ENCODE data around the gene SFMBT2. TPM values are rescaled to one million over a fixed set of nuclear protein-coding genes. Genes with fewer than 3 reads are reported as not detected.
"Not testable (repeated sequence)": the region's sequence is repeated elsewhere in the genome, so short reads cannot be mapped to it uniquely, and the experiment has no call there.

SFMBT2 gene
- total RNA-seq, 1 experiment from 2014 or later = not detected

GRCh38 chr10:7407368-7408290 is 3.2 kb downstream of the SFMBT2 start:
- in situ Hi-C loops (cut with HindIII; ENCODE audit: low sequenced_read_pairs) = no loop called here
- no peak for DNase-seq (ENCODE audit: low spot score)

- DNase-seq (ENCODE audit: low spot score) = no peak
- in situ Hi-C loops (cut with HindIII; ENCODE audit: low sequenced_read_pairs) = no loop called here
These were observed 4.0 kb downstream of the SFMBT2 start for GRCh38 chr10:7406712-7407333.

DNA sequence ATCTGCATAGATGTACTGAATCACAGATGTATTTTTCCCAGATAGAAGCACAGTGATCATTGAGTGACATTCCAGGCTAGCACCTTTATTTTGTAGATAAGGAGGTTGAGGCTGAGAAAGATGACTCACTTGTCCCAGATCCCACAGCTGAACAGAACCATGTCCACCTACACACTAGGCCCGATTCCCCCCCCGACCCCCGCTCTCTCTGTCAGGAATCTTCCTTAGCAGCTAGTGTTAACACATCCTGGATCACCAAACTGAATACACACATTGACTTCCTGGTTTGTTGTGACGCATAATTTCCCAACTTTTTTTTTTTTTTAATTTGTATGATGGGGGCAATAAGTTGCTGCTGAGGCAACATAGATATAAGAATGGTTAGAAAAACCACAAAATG is 5.2 kb downstream of the SFMBT2 start:
- no peak for DNase-seq (ENCODE audit: low spot score)

GRCh38 chr10:7403620-7404019 is 7.2 kb downstream of the SFMBT2 start:
- no peak for DNase-seq (ENCODE audit: low spot score)
- in situ Hi-C loops (cut with HindIII; ENCODE audit: low sequenced_read_pairs) = no loop called here

More for the DNA sequence above, 5.2 kb downstream of the SFMBT2 start:
- in situ Hi-C loops (cut with HindIII; ENCODE audit: low sequenced_read_pairs) = no loop called here

- no peak for DNase-seq (ENCODE audit: low spot score)
- in situ Hi-C loops (cut with HindIII; ENCODE audit: low sequenced_read_pairs) = no loop called here
These were observed 9.1 kb downstream of the SFMBT2 start for GRCh38 chr10:7401782-7402181.

DNA sequence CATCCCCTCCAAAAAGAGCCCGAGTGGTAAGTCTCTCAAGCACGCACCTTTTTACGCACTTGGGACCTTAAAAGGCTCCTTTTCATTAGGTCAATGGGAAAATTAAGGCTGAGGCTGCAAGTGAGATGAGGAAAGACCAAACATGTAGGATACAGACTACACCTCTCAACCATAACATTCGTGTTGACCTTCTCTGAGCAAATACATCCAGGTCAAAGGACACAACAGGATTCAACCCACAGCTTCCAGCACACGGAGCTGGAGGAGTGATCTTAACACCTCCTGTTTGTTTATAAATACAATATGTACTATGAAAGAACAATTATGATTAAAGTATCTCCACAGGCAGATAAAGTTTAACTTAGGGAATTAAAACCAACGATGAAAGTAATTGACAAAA is 9.7 kb downstream of the SFMBT2 start:
- in situ Hi-C loops (cut with HindIII; ENCODE audit: low sequenced_read_pairs) = no loop called here
- DNase-seq (ENCODE audit: low spot score) = no peak

- in situ Hi-C loops (cut with HindIII; ENCODE audit: low sequenced_read_pairs) = no loop called here
- DNase-seq (ENCODE audit: low spot score) = no peak
These were observed 10.6 kb downstream of the SFMBT2 start for GRCh38 chr10:7400068-7400715.

GRCh38 chr10:7399533-7399932 is 11.3 kb downstream of the SFMBT2 start:
- in situ Hi-C loops (cut with HindIII; ENCODE audit: low sequenced_read_pairs) = no loop called here
- no peak for DNase-seq (ENCODE audit: low spot score)

- DNase-seq (ENCODE audit: low spot score) = no peak
- in situ Hi-C loops (cut with HindIII; ENCODE audit: low sequenced_read_pairs) = no loop called here
These were observed 13.5 kb downstream of the SFMBT2 start for GRCh38 chr10:7397049-7398035.

DNA sequence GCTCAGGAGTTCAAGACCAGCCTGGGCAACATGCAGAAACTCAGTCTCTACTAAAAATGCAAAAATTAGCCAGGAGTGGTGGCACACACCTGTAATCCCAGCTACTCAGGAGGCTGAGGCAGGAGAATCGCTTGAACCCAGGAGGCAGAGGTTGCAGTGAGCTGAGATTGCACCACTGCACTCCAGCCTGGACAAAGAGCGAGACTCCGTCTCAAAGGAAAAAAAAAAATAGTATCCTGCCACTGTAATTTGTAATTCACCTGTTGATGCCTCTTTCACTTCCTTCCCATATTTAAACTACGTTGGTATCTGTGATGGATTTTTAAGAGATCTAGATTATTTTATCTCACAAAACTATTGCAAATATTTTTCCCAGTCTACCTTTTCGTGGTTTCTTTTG is 18.5 kb downstream of the SFMBT2 start:
- DNase-seq (ENCODE audit: low spot score); in situ Hi-C loops (cut with HindIII; ENCODE audit: low sequenced_read_pairs): not testable (repeated sequence)

GRCh38 chr10:7391748-7392147 is 19.1 kb downstream of the SFMBT2 start:
- in situ Hi-C loops (cut with HindIII; ENCODE audit: low sequenced_read_pairs) = no loop called here

DNA sequence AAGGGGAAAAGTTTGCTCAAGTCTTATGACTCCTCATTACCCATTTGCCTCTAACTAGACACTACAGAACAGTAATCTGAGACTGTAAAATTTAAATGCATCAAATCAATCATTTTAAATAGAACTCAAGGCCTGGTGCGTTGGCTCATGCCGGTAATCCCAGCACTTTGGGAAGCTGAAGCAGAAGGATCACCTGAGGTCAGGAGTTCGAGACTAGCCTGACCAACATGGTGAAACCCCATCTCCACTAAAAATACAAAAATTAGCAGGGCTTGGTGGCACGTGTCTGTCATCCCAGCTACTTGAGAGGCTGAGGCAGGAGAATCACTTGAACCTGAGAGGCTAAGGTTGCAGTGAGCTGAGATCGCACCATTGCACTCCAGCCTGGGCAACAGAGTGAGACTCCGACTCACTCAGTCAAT is 20.1 kb downstream of the SFMBT2 start:
- in situ Hi-C loops (cut with HindIII; ENCODE audit: low sequenced_read_pairs) = not testable (repeated sequence)

More at GRCh38 chr10:7391748-7392147, 19.1 kb downstream of the SFMBT2 start:
- no peak for DNase-seq (ENCODE audit: low spot score)

DNA sequence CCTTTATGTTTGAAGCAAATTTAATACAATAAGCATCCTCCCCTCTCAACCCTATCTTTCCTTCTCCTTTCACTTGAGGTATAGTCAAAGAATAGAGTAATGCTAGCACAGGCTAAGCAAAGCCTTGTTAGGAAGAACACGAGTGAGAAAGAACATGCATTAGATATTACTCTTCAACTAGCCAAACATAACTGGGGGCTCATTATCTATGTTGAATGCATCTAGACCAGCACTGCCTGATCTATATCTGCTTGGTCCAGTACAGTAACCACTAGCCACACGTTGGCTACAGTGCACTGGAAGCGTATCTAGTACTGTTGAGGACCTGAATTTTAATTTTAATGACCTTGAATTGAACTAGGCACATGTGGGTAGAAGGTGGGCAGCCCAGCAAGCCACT is 21.0 kb downstream of the SFMBT2 start:
- in situ Hi-C loops (cut with HindIII; ENCODE audit: low sequenced_read_pairs) = no loop called here

More for the DNA sequence above, 20.1 kb downstream of the SFMBT2 start:
- not testable (repeated sequence) for DNase-seq (ENCODE audit: low spot score)

DNA sequence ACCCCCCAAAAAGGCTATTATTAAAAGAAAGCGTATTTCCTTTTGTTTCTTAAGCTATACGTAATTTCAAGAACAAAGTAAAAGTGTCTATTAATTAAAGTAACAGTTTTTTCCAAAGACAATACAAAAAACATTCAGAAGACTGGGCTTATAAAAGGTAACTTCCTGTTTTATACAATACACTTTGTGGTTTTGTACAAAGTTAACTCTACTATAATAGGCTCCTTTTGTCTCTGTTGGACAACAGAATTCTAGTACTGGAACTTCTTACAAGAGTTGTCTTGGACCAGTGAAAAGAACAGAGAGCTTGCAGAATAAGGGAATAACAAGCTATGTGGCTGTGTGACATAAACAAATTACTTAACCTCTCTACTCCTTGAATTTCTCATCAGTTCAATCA is 21.5 kb downstream of the SFMBT2 start:
- no peak for DNase-seq (ENCODE audit: low spot score)
- in situ Hi-C loops (cut with HindIII; ENCODE audit: low sequenced_read_pairs) = no loop called here

More for the DNA sequence above, 21.0 kb downstream of the SFMBT2 start:
- DNase-seq (ENCODE audit: low spot score) = no peak

DNA sequence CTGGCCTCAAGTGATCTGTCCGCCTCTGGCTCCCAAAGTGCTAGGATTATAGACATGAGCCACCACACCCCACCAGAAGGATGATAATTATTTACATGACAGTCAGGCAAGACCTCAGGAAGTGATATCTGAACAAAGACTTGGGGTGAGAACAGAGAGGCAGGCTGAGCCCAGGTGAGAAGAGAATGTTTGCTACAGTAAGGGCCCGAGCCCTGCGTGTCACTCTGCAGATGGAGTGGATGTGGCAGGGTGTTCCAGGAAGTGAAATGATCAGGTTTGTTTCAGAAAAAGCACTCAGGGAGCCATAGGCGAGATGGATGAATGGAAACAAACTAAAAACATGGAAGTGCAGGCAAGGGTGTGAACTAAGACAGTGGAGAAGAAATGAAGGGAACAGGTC is 22.2 kb downstream of the SFMBT2 start:
- in situ Hi-C loops (cut with HindIII; ENCODE audit: low sequenced_read_pairs) = no loop called here

DNA sequence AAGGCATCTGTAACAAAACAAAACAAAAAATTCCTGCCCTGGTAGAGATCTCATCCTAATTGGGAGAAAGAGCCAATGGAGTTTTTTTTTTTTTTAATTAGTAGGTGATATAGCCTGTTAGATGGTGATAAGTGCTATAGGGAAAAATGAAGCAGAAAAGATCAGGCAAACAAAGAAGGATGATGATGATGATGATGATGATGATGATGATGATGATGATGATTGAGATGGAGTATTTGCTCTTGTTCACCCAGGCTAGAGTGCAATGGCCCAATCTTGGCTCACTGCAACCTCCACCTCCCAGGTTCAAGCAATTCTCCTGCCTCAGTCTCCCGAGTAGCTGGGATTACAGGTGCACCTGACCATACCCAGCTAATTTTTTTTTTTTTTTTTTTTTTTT is 22.7 kb downstream of the SFMBT2 start:
- DNase-seq (ENCODE audit: low spot score); in situ Hi-C loops (cut with HindIII; ENCODE audit: low sequenced_read_pairs): not testable (repeated sequence)

More for the DNA sequence above, 22.2 kb downstream of the SFMBT2 start:
- no peak for DNase-seq (ENCODE audit: low spot score)

DNA sequence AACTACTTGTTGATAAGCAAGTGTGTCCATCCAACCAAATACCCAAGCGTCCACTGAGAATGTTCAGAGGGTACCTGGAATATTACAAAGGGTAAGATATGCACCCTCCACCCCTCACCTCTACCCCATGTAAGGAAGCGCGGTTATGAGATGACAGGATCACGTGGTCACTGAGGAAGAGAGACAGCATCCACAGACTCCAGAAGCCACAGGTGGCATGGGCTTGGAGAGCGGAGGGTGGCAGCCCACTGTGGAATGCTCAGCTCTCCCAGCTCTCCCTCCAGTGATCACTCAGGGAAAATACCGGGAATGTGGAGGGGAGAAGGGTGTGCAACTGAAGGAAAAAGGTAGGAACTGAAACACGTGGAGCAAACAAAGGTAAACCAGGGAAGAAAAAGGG is 25.7 kb downstream of the SFMBT2 start:
- DNase-seq (ENCODE audit: low spot score) = no peak
- in situ Hi-C loops (cut with HindIII; ENCODE audit: low sequenced_read_pairs) = no loop called here

DNA sequence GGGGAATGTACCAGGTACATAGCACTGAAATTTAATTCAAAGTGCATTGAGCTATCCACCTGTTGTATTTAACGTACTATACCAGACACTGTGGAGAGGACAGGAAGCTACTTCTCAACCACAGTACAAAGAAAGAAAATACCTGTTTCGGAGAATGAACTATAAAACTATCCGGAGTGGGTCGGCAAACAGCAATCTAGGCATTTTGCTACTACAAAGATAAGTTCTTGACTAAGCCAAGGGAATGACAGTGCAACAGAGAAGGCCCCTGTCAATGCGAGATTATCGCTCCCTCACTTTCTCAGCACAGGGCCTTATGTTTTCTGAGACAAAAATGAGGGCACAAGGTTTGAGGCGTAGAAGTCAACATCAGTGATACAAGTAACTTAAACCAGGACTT is 27.4 kb downstream of the SFMBT2 start:
- DNase-seq (ENCODE audit: low spot score) = no peak
- in situ Hi-C loops (cut with HindIII; ENCODE audit: low sequenced_read_pairs) = no loop called here

Measured in G401 (cell line).